ENCODE results near the gene ENPP3.

The ENPP3 gene

DNA sequence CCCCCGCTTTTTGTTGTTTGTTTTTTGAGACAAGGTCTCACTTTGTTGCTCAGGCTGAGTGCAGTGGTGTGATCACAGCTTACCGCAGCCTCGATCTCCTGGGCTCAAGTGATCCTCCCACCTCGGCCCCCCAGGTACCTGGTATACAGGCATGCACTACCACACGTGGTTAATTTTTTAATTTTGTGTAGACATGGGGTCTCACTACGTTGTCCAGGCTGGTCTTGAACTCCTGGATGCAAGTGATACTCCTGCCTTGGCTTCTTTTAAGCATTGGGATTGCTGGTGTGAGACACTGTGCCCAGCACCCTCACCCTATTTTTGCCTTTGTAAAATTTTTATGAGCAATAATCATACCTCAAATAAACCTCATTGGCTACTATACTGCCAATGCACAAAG lies 5.5 kb downstream of the ENPP3 start:
- in situ Hi-C loops (cut with HindIII; ENCODE audit: low sequenced_read_pairs): no loop called here

DNA sequence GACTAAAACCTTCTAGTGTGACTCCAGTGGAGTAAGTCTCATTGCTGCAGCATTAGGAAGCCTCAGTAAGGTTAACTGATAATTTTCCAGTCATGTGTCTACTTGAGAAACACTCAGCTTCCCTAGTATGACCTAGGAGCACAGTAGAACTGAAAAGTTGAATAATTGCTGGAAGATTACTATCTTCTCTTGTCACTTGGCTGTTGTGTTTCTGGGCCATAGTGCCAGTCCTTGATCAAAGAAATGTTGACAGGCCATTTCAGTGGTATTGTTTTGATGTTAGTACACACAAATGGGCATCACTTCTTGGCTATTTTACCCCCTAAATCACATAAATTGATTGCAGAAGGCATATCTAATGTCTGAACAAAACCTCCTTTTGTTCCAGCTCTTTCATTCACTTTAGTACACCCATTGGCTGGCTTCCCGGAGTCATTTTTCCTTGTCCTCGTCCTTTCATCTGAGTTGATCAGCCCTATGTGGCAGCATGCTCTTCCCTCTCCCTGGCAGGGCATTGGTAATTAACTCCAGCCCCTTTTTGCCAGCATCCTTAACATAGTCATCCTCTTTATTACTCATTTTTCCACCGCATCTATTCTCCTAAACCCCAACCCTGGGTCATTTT lies 6.0 kb downstream of the ENPP3 start:
- in situ Hi-C loops (cut with HindIII; ENCODE audit: low sequenced_read_pairs): no loop called here

DNA sequence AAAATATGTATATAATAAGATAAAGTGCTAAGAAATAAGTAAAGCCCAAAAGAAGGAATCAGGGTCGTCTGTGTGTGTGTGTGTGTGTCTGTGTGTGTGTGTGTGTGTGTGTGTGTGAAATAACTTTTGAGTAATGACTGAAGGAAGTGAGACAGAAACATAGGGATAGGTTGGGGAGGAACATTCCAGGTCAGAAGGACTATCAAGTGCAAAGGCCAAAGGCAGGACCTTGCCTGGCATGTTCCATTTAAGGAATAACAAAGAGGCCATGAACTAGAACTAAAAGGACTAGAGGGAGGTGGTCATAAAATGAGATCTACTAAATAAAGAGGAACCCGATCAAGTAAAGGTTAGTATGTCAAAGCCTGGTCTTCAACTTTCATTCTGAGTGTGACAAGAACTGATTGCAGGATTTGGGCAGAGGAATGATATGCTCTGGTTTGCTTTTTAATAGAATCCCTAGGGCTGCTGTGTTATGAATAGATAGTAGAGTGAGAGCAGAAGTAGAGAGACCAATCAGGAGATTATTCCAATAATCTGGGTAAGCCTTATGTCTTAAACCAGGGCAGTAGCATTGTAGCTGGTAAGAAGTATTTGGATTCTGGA lies 6.9 kb downstream of the ENPP3 start:
- in situ Hi-C loops (cut with HindIII; ENCODE audit: low sequenced_read_pairs): no loop called here

DNA sequence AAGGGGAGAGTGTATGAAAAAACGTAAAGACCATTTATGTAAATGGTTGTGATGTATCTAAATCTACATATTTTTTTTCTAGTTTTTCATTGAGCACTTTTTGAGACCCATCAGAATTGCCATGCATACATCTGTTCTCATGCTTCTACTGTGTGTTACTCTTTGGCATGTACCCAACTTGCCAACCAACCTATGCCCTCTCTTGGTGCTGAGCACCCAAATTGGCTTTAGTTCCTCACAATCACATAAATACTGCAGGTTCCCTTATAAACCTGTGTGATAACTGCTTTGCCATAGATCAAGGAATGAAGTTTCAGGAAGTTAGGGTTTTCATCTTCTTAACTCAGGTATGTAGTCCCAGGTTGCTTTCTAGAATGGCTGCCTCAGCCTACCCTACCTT lies 7.8 kb downstream of the ENPP3 start:
- in situ Hi-C loops (cut with HindIII; ENCODE audit: low sequenced_read_pairs): no loop called here

DNA sequence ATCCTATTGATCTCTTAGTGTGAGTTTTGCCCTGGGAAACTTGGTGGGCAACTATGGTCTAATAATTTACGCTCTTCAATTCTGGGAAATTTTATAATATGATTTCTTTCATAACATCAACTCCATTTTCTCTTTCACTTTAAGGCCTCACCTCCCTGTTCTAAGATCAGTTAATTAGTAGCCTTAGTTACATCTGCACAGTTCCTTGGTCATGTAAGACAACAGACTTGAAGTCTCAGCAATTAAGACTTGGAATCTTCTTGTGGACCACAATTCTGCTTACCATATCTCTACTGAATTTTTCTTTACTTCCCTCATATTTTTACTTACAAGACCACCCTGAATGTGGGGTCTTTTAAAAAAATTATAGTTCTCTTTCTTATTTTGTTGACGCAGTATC lies 8.7 kb downstream of the ENPP3 start:
- in situ Hi-C loops (cut with HindIII; ENCODE audit: low sequenced_read_pairs): no loop called here

DNA sequence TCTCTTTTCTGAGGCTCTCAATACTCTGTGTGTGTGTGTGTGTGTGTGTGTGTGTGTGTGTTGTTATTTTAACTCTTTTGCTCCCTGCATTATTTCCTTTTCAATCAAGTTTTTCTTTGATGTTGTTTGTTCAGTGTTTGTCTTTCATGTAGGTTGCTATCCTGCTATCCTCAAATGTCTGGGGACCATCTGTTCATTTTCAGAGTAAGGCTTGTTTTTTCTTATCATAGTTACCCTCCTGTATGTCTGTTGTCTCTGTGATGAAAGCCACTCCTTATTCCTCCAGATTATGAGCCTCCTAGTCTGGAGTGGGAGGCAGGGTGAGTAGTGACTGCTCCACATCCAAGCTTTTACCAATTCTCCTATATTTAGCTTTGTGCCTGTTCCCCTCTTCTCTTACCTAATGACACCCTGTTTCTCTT lies 9.2 kb downstream of the ENPP3 start:
- in situ Hi-C loops (cut with HindIII; ENCODE audit: low sequenced_read_pairs): no loop called here

DNA sequence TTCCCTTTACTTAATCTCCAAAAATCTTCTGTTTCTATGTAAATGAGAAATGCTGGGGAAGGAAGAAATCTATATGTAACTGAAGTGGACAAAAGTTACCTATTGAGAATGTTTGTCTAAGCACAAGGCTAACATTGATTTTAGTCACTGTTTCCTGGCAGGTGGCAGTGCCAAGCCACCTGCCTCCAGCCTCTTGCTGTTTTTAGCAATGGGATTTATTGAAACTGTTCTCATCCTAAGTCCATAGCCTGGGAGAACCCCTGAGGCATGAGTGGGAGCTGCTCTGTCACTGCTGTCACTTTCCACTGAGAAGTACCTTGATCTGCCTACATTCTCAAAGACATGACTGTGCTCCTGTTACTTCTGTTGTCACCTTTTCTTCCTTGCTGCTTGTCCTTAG lies 14.7 kb downstream of the ENPP3 start:
- in situ Hi-C loops (cut with HindIII; ENCODE audit: low sequenced_read_pairs): no loop called here

DNA sequence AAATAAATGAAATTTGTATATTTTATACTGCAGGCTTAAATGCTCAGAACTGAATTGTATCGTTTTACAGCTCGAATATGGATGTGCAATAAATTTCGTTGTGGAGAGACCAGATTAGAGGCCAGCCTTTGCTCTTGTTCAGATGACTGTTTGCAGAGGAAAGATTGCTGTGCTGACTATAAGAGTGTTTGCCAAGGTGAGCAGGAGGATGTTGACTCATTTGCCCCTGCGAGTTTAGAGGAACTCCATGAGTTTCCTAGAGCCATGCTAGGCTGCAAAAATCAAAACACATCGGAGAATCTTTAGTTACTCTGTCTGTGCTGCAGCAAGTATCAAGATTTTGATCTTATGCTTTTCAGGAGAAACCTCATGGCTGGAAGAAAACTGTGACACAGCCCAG lies 15.4 kb downstream of the ENPP3 start:
- in situ Hi-C loops (cut with HindIII; ENCODE audit: low sequenced_read_pairs): no loop called here

DNA sequence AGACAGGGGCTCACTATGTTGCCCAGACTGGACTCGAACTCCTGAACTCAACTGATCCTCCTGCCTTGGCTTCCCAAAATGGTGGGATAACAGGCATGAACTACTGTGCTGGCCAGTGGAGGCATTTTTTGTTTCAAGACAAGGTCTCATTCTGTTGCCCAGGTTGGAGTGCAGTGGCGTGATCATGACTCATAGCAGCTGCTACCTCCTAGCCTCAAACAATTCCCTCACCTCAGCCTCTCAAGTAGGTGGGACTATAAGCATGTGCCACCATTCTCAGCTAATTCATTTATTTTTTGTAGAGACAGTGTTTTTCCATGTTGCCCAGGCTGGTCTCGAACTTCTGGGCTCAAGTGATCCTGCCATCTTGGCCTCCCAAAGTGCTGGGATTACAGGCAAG lies 17.2 kb downstream of the ENPP3 start:
- in situ Hi-C loops (cut with HindIII; ENCODE audit: low sequenced_read_pairs): no loop called here

DNA sequence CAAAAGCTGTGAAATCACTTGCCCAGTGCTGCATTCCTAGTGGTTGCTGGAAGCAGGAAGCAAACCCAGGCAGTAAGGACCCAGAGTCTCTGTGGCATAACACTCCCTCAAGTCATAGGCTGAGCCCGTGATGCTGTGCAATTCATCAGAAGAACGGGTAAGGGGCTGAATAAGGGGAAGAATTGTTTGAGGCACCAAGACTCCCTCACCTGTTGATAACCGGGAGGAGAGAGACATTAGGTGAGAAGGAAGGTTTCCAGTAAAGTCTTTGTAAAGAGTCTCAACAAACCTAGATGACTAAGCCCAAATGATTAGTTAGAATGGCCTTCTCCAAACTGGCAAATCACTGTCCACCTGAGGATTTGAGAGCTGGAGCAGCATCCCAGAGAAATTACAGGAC lies 18.3 kb downstream of the ENPP3 start:
- in situ Hi-C loops (cut with HindIII; ENCODE audit: low sequenced_read_pairs): no loop called here

DNA sequence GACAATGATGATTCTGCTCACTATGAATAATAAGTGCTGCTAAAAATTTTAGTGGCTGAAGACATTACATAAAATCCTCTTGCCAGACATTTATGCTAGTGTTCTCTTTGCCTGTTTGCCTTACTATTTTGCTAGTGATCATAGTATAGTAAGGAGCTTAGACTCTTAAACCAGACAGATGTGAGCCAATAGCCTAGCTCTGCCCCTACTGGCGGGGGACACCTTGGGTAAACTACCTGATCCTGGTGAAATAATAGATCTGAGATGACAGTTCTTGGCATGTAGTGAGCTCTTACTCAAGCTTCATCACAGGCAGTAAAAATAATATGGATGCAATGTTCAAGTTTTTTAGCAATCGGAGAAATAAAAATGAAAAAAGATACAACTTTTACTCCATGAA lies 18.8 kb downstream of the ENPP3 start:
- in situ Hi-C loops (cut with HindIII; ENCODE audit: low sequenced_read_pairs): no loop called here

DNA sequence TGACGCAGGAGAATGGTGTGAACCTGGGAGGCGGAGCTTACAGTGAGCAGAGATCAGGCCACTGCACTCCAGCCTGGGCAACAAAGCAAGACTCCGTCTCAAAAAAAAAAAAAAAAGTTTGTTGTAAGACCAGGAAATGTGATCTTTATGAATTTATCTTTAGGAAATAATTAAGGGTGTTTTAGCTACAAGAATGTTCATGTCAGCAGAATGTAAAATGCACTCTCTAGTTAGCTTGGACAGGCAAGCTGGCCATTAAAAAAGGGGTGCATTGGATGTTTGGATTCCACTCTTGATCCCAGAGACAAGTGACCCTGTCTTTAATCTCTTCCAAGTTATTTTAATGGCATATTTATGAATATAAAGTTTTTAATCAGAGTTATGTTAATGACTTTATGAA lies 19.6 kb downstream of the ENPP3 start:
- in situ Hi-C loops (cut with HindIII; ENCODE audit: low sequenced_read_pairs): no loop called here

DNA sequence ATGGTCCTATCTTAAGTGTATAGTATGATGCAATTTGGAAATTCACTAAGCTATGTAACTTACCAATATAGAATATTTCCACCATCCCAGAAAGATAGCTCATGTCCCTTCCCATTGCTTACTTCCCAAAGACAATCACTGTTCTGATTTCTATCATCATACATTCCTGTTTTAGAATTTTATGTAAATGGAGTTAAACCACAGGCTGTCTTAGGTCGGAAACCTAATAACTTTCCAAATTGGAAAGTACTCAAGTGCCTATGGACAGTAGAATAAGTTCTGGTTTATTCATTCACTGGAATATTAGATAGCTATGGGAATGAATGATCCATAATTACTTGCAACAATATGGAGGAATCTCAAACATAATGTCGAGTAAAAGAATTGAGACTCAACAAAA lies 20.1 kb downstream of the ENPP3 start:
- in situ Hi-C loops (cut with HindIII; ENCODE audit: low sequenced_read_pairs): no loop called here

DNA sequence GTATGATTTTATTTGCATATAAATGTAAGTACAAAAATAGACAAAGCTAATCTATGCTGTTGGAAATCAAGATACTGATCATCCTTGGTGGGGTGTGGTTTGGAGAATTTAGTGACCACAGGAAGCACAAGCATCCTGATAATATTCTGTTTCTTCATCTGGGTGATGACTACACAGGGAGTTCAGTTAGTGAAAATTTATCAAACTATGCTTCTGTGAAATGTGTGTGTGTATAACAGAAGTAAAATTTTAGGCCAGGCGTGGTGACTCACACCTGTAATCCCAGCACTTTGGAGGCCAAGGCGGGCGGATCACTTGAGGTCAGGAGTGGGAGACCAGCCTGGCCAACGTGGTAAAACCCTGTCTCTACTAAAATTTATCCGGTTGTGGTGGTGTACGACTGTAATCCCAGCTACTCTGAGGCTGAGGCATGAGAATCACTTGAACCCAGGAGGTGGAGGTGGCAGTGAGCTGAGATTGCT lies 20.6 kb downstream of the ENPP3 start:
- in situ Hi-C loops (cut with HindIII; ENCODE audit: low sequenced_read_pairs): no loop called here

DNA sequence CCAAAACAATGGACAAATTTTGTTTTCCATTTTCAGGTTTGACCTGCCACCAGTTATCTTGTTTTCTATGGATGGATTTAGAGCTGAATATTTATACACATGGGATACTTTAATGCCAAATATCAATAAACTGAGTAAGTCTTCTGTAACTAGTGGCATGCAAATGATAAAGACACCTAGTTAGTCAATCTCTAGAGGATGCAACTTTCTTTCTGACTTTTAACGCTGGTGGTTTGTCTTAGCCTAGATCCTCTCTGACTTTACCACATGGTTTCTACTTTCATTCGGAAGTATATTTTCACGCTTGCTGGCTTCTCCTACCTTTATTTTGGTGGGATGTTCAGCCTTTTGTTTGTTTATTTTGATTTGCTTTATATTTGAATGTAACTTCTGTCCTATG lies 21.2 kb downstream of the ENPP3 start:
- in situ Hi-C loops (cut with HindIII; ENCODE audit: low sequenced_read_pairs): no loop called here

DNA sequence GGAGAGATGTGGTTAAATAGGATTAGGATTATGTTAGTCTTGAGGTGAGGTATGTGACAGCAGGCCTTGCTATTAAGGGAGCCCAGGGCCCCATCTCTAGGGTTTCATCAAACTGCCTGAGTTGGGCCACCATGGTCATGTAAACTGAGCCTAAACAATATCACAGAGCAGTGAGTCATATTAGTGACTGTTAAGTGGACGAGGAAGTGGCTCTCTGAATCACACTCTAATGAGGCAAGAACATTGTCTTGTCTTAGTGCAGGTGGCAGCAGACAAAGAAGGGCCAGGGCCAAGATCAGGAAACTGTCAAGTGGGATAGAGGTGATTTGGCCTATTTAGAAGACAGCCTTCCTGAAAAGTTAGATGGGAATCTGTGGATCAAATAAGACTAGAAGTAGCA lies 23.1 kb downstream of the ENPP3 start:
- in situ Hi-C loops (cut with HindIII; ENCODE audit: low sequenced_read_pairs): no loop called here

DNA sequence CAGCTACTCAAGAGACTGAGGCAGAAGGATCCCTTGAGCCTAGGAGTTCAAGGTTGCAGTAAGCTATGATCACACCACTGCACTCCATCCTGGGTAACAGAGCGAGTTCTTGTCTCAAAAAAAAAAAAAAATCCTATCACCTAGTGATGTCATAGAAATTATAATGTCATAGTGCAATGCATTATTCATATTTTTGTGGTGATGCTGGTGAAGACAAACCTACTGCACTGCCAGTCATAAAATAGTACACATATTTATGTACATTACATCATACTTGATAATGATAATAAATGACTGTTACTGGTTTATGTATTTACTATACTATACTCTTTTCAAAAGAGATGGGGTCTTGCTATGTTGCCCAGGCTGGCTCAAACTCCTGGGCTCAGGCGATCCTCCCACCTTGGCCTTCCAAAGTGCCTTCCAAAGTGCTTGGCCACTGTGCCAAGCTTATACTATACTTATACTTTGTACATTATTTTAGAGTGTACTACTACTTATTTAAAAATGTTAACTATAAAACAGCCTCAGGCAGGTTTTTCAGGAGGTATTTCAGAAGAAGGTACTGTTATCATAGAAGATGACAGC lies 26.6 kb downstream of the ENPP3 start:
- in situ Hi-C loops (cut with HindIII; ENCODE audit: low sequenced_read_pairs): no loop called here

DNA sequence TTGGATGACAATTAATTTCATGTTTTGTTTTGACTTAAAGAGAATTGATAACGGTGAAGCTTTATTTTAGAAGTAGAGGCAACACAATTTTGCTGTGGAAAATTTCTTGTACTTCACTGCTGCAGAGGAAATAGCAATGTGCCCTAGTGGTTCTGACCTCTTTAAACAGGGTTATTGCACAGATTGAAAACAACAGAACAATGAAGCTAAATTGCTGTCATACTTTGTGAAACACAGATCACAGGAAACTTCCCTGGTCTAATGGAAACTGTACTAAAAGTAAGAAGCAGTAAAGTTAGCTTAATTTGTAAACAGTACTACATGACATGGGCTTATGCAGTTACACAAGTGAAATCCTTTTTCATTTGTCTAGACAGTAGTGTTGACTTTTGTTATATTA lies 32.8 kb downstream of the ENPP3 start:
- in situ Hi-C loops (cut with HindIII; ENCODE audit: low sequenced_read_pairs): no loop called here

DNA sequence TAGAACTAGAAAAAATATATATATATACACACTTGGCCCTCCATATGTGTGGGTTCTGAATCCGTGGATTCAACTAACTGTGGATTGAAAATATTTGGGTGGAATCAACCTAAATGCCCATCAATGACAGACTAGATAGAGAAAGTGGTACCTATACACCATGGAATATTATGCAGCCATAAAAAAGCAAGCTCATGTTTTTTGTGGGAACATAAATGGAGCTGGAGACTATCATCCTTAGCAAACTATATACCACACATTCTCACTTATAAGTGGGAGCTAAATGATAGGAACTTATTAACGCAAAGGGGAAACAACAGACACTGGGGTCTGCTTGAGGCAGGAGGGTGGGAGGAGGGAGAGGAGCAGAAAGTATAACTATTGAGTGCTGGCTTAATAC lies 36.1 kb downstream of the ENPP3 start:
- in situ Hi-C loops (cut with HindIII; ENCODE audit: low sequenced_read_pairs): no loop called here

DNA sequence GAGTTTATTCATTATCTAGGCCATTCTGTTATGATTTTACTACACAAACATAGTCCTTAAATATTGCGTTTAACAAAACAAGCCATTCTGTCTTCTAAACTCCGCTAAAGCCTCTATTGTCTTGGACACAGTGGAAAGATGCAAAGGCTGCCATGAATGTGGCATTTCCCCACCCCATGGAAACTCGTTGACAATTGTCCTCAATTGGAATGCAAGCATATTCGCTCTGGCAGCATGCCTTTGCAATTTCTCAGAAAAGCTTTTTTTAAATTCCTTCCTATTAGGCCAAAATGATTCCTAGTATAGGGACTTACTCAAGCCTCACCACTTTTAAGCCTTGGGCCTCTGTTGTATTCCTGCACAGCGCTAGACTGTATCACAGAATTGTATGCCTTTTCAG lies 41.3 kb downstream of the ENPP3 start:
- in situ Hi-C loops (cut with HindIII; ENCODE audit: low sequenced_read_pairs): no loop called here

DNA sequence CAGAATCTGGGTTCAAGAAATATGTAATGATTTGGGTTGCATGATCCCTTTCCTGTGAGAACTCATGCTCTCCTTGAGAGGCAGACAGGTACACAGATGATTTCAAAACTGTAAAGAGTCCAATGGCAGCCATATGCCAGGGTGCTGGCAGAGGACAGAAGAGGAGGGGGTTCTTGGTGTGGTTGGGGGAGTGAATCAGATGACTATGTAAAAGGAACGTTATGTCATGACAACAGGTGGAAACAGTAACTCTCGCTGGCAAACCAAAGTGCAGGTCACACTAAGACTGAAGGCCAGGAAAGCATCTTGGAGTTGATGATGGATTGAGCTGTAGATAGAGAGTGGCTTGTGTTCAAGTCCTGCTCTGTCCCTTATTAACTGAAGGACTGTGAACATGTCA lies 43.8 kb downstream of the ENPP3 start:
- in situ Hi-C loops (cut with HindIII; ENCODE audit: low sequenced_read_pairs): no loop called here

DNA sequence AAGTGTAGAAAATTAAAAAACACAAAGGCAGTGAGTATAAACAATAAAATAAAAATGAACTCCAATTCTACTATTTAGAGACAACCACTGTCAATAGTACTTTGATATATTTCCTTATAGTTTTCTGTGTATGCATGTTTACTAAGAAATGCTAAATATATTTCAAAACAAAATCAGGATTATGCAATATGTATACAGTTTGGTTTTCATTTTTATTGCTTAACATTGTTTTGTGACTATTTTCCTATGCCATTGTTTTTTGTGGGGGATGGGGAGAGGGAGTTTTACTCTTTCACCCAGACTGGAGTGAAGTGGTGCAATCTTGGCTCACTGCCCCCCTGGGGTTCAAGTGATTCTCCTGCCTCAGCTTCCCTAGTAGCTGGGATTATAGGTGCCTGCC lies 44.5 kb downstream of the ENPP3 start:
- in situ Hi-C loops (cut with HindIII; ENCODE audit: low sequenced_read_pairs): no loop called here

DNA sequence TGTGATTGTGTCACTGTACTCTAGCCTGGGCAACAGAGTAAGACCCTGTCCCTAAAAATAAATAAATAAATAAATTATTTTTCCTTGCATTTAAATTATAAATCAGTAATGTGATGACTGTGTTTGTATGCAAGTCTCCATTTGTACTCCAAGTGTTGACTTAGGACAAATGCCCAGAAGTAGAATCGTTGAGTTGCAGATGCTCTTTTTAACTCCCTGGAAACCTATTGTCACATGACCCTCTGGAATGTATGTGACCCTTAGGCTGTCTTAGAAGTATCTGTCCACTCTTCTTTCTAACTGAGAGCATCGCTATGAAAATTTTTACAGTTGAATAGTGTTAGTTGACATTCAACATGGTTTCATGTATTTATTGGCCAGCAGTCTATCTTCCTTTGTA lies 45.3 kb downstream of the ENPP3 start:
- in situ Hi-C loops (cut with HindIII; ENCODE audit: low sequenced_read_pairs): no loop called here
